Measurements from ENCODE around the gene KAT6B.

Gene KAT6B

GRCh38 chr10:75003891-75004290, 177.5 kb downstream of the KAT6B start:
- Histone ChIP-seq H3K4me3 (ENCODE audit: low read depth in 1 of 2, low read length in 2 of 2) (no peak overlapping the region), H3K4me1 (ENCODE audit: control insufficient read depth in 1 of 2, insufficient read depth in 2 of 2, low read length in 2 of 2) (peaks cover 0 to 3% of the 10 kb centered on the region in 2 donors), H3K36me3 (ENCODE audit: control insufficient read depth in 1 of 2, insufficient read depth in 2 of 2, low read length in 2 of 2) (peaks cover 0 to 4% of the 10 kb centered on the region in 2 donors), H3K9me3 (ENCODE audit: control insufficient read depth in 1 of 2, low read length in 2 of 2) (no peaks in the 10 kb centered on the region), H3K9ac (ENCODE audit: low read depth in 1 of 2, low read length in 2 of 2) (no peak overlapping the region), H3K27ac (ENCODE audit: low read depth, low read length) (no peak overlapping the region), H3K27me3 (ENCODE audit: control insufficient read depth in 1 of 2, insufficient read depth in 2 of 2, low read length in 2 of 2) (no peaks in the 10 kb centered on the region)

DNA sequence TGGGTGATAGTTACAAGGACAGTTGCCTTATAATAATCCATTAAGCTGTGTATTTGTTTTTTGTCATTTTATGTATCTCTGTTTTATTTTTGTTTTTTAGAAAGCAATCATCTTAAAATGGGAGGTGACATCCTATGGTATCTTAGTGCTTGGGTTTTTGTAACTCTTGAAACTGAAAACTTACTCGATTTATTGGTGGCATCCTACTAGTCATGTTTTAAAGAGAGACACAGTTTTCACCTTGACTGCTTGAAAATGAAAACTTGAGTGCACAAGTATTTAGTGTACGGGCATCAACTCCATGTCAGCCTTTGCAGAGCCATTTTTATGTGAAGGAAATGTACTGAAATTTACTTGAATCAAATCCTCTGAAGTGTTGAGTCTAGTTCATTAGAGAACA, 181.2 kb downstream of the KAT6B start:
- Histone ChIP-seq H3K4me1 (ENCODE audit: control insufficient read depth in 1 of 2, insufficient read depth in 2 of 2, low read length in 2 of 2) (no peaks in the 10 kb centered on the region), H3K27ac (ENCODE audit: low read depth, low read length) (no peak overlapping the region), H3K9me3 (ENCODE audit: control insufficient read depth in 1 of 2, low read length in 2 of 2) (no peaks in the 10 kb centered on the region), H3K36me3 (ENCODE audit: control insufficient read depth in 1 of 2, insufficient read depth in 2 of 2, low read length in 2 of 2) (peaks cover 0 to 3% of the 10 kb centered on the region in 2 donors), H3K27me3 (ENCODE audit: control insufficient read depth in 1 of 2, insufficient read depth in 2 of 2, low read length in 2 of 2) (no peaks in the 10 kb centered on the region), H3K9ac (ENCODE audit: low read depth in 1 of 2, low read length in 2 of 2) (no peak overlapping the region), H3K4me3 (ENCODE audit: low read depth in 1 of 2, low read length in 2 of 2) (no peak overlapping the region)

GRCh38 chr10:75008952-75009351, 182.6 kb downstream of the KAT6B start:
- no peaks in the 10 kb centered on the region for H3K27me3 ChIP-seq (ENCODE audit: control insufficient read depth in 1 of 2, insufficient read depth in 2 of 2, low read length in 2 of 2)
- H3K27ac ChIP-seq (ENCODE audit: low read depth, low read length): no peak overlapping the region
- no peaks in the 10 kb centered on the region for H3K9me3 ChIP-seq (ENCODE audit: control insufficient read depth in 1 of 2, low read length in 2 of 2)
- H3K36me3 ChIP-seq (ENCODE audit: control insufficient read depth in 1 of 2, insufficient read depth in 2 of 2, low read length in 2 of 2): peaks cover 0 to 3% of the 10 kb centered on the region in 2 donors
- no peak overlapping the region for H3K9ac ChIP-seq (ENCODE audit: low read depth in 1 of 2, low read length in 2 of 2)
- no peak overlapping the region for H3K4me3 ChIP-seq (ENCODE audit: low read depth in 1 of 2, low read length in 2 of 2)
- peaks cover 0 to 6% of the 10 kb centered on the region in 2 donors for H3K4me1 ChIP-seq (ENCODE audit: control insufficient read depth in 1 of 2, insufficient read depth in 2 of 2, low read length in 2 of 2)

- H3K4me3 ChIP-seq (ENCODE audit: low read depth in 1 of 2, low read length in 2 of 2): no peak overlapping the region
- H3K4me1 ChIP-seq (ENCODE audit: control insufficient read depth in 1 of 2, insufficient read depth in 2 of 2, low read length in 2 of 2): peaks cover 0 to 9% of the 10 kb centered on the region in 2 donors
- H3K9ac ChIP-seq (ENCODE audit: low read depth in 1 of 2, low read length in 2 of 2): no peak overlapping the region
- H3K36me3 ChIP-seq (ENCODE audit: control insufficient read depth in 1 of 2, insufficient read depth in 2 of 2, low read length in 2 of 2): peaks cover 0 to 3% of the 10 kb centered on the region in 2 donors
- H3K27me3 ChIP-seq (ENCODE audit: control insufficient read depth in 1 of 2, insufficient read depth in 2 of 2, low read length in 2 of 2): no peaks in the 10 kb centered on the region
- H3K27ac ChIP-seq (ENCODE audit: low read depth, low read length): no peak overlapping the region
- H3K9me3 ChIP-seq (ENCODE audit: control insufficient read depth in 1 of 2, low read length in 2 of 2): no peaks in the 10 kb centered on the region
Observed at GRCh38 chr10:75009426-75009825, 183.0 kb downstream of the KAT6B start.

- Histone ChIP-seq H3K4me1 (ENCODE audit: control insufficient read depth in 1 of 2, insufficient read depth in 2 of 2, low read length in 2 of 2) (peaks cover 0 to 13% of the 10 kb centered on the region in 2 donors), H3K4me3 (ENCODE audit: low read depth in 1 of 2, low read length in 2 of 2) (no peak overlapping the region), H3K9ac (ENCODE audit: low read depth in 1 of 2, low read length in 2 of 2) (no peak overlapping the region), H3K27ac (ENCODE audit: low read depth, low read length) (no peak overlapping the region), H3K27me3 (ENCODE audit: control insufficient read depth in 1 of 2, insufficient read depth in 2 of 2, low read length in 2 of 2) (no peaks in the 10 kb centered on the region), H3K9me3 (ENCODE audit: control insufficient read depth in 1 of 2, low read length in 2 of 2) (no peaks in the 10 kb centered on the region), H3K36me3 (ENCODE audit: control insufficient read depth in 1 of 2, insufficient read depth in 2 of 2, low read length in 2 of 2) (peaks cover 0 to 3% of the 10 kb centered on the region in 2 donors)
Observed at GRCh38 chr10:75010373-75010772, 184.0 kb downstream of the KAT6B start.

DNA sequence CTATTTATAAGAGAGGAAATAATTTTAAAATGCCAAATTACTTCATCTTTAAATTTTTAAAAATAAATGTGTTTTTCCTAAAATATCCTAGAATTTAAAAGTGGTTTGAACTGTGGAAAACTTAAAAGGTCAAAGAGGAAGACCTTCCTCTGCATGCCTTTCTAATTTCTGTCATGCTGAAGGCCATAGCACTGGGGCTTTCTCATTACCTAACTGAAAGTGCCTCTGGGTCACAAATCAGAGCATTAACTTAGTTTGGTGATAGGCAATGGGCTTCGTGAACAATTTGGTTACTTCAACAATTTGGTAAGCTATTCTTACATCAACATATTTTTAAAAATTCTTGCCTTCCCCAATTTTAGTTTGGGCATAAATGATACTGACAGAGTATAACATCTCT, 184.8 kb downstream of the KAT6B start:
- Histone ChIP-seq H3K9ac (ENCODE audit: low read depth in 1 of 2, low read length in 2 of 2) (no peak overlapping the region), H3K4me1 (ENCODE audit: control insufficient read depth in 1 of 2, insufficient read depth in 2 of 2, low read length in 2 of 2) (peaks cover 0 to 13% of the 10 kb centered on the region in 2 donors), H3K4me3 (ENCODE audit: low read depth in 1 of 2, low read length in 2 of 2) (no peak overlapping the region), H3K27ac (ENCODE audit: low read depth, low read length) (no peak overlapping the region), H3K36me3 (ENCODE audit: control insufficient read depth in 1 of 2, insufficient read depth in 2 of 2, low read length in 2 of 2) (peaks cover 0 to 3% of the 10 kb centered on the region in 2 donors), H3K27me3 (ENCODE audit: control insufficient read depth in 1 of 2, insufficient read depth in 2 of 2, low read length in 2 of 2) (no peaks in the 10 kb centered on the region), H3K9me3 (ENCODE audit: control insufficient read depth in 1 of 2, low read length in 2 of 2) (no peaks in the 10 kb centered on the region)

- H3K9ac ChIP-seq (ENCODE audit: low read depth in 1 of 2, low read length in 2 of 2): no peak overlapping the region
- H3K36me3 ChIP-seq (ENCODE audit: control insufficient read depth in 1 of 2, insufficient read depth in 2 of 2, low read length in 2 of 2): peaks cover 0 to 3% of the 10 kb centered on the region in 2 donors
- no peak overlapping the region for H3K27ac ChIP-seq (ENCODE audit: low read depth, low read length)
- H3K27me3 ChIP-seq (ENCODE audit: control insufficient read depth in 1 of 2, insufficient read depth in 2 of 2, low read length in 2 of 2): no peaks in the 10 kb centered on the region
- H3K4me3 ChIP-seq (ENCODE audit: low read depth in 1 of 2, low read length in 2 of 2): no peak overlapping the region
- peaks cover 0 to 13% of the 10 kb centered on the region in 2 donors for H3K4me1 ChIP-seq (ENCODE audit: control insufficient read depth in 1 of 2, insufficient read depth in 2 of 2, low read length in 2 of 2)
- H3K9me3 ChIP-seq (ENCODE audit: control insufficient read depth in 1 of 2, low read length in 2 of 2): no peaks in the 10 kb centered on the region
Observed at GRCh38 chr10:75012471-75012870, 186.1 kb downstream of the KAT6B start.

DNA sequence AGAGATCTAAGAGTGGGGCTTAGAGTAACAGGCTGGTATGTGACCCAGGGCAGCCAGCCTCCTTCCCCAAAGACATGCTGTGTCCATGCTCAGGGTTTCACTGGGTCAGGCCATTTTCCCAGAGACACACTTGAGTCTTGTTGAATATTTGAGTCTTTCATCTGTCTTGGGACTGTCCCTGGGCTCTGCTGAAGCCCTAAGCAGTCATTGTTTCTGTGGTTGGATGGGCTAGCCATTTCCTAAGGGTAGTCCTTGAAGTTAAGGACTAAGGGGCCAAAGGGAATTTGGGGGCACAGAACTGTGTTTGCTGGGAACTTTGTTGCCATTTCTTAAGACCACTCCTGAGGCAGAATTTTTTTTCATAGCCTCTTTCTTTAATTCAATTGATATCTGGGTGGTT, 186.6 kb downstream of the KAT6B start:
- Histone ChIP-seq H3K27me3 (ENCODE audit: control insufficient read depth in 1 of 2, insufficient read depth in 2 of 2, low read length in 2 of 2) (no peaks in the 10 kb centered on the region), H3K9ac (ENCODE audit: low read depth in 1 of 2, low read length in 2 of 2) (no peak overlapping the region), H3K4me1 (ENCODE audit: control insufficient read depth in 1 of 2, insufficient read depth in 2 of 2, low read length in 2 of 2) (peaks cover 0 to 13% of the 10 kb centered on the region in 2 donors), H3K9me3 (ENCODE audit: control insufficient read depth in 1 of 2, low read length in 2 of 2) (no peaks in the 10 kb centered on the region), H3K36me3 (ENCODE audit: control insufficient read depth in 1 of 2, insufficient read depth in 2 of 2, low read length in 2 of 2) (peaks cover 0 to 3% of the 10 kb centered on the region in 2 donors), H3K27ac (ENCODE audit: low read depth, low read length) (no peak overlapping the region), H3K4me3 (ENCODE audit: low read depth in 1 of 2, low read length in 2 of 2) (no peak overlapping the region)

DNA sequence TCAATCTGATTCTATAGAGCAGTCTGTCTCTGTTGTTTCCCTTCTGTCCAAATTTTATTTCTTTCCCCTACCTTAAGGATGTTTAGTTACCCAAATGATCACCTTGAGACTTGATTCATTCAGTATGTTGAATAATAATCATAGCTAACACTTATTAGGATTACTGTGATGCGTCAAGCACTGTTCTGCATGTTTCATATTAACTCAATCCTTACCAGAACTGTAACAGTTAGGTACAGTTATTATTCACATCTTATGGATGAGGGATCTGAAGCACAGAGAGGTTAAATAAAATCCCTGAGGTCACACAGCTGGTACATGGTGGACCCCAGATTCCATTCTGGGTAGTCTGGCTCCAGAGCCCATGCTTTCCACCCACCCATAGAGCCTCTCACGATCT, 187.1 kb downstream of the KAT6B start:
- Histone ChIP-seq H3K36me3 (ENCODE audit: control insufficient read depth in 1 of 2, insufficient read depth in 2 of 2, low read length in 2 of 2) (peaks cover 3% of the 10 kb centered on the region in 2 donors), H3K27ac (ENCODE audit: low read depth, low read length) (no peak overlapping the region), H3K4me3 (ENCODE audit: low read depth in 1 of 2, low read length in 2 of 2) (no peak overlapping the region), H3K4me1 (ENCODE audit: control insufficient read depth in 1 of 2, insufficient read depth in 2 of 2, low read length in 2 of 2) (peaks cover 0 to 13% of the 10 kb centered on the region in 2 donors), H3K9ac (ENCODE audit: low read depth in 1 of 2, low read length in 2 of 2) (no peak overlapping the region), H3K9me3 (ENCODE audit: control insufficient read depth in 1 of 2, low read length in 2 of 2) (no peaks in the 10 kb centered on the region), H3K27me3 (ENCODE audit: control insufficient read depth in 1 of 2, insufficient read depth in 2 of 2, low read length in 2 of 2) (no peaks in the 10 kb centered on the region)

GRCh38 chr10:75014516-75015230, 188.3 kb downstream of the KAT6B start:
- Histone ChIP-seq H3K9me3 (ENCODE audit: control insufficient read depth in 1 of 2, low read length in 2 of 2) (no peaks in the 10 kb centered on the region), H3K4me3 (ENCODE audit: low read depth in 1 of 2, low read length in 2 of 2) (no peak overlapping the region), H3K4me1 (ENCODE audit: control insufficient read depth in 1 of 2, insufficient read depth in 2 of 2, low read length in 2 of 2) (peaks cover 4 to 13% of the 10 kb centered on the region in 2 donors), H3K27ac (ENCODE audit: low read depth, low read length) (no peak overlapping the region), H3K36me3 (ENCODE audit: control insufficient read depth in 1 of 2, insufficient read depth in 2 of 2, low read length in 2 of 2) (peaks cover 3% of the 10 kb centered on the region in 2 donors), H3K27me3 (ENCODE audit: control insufficient read depth in 1 of 2, insufficient read depth in 2 of 2, low read length in 2 of 2) (no peaks in the 10 kb centered on the region), H3K9ac (ENCODE audit: low read depth in 1 of 2, low read length in 2 of 2) (no peak overlapping the region)
